HG03159 (cell line): Measurements from ENCODE around the gene RASSF3.
"Not testable (repeated sequence)": the region's sequence is repeated elsewhere in the genome, so short reads cannot be mapped to it uniquely, and the experiment has no call there.

Source experiments
- ATAC-seq: cut with Tn5 transposase; IDR thresholded peaks from one replicate; pipeline ENCODE4 v1.9.1; 2021; ENCODE audit warnings: mild to moderate bottlenecking, moderate library complexity; ENCODE audit not compliant: unreplicated experiment

The RASSF3 gene, protein sequence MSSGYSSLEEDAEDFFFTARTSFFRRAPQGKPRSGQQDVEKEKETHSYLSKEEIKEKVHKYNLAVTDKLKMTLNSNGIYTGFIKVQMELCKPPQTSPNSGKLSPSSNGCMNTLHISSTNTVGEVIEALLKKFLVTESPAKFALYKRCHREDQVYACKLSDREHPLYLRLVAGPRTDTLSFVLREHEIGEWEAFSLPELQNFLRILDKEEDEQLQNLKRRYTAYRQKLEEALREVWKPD

DNA sequence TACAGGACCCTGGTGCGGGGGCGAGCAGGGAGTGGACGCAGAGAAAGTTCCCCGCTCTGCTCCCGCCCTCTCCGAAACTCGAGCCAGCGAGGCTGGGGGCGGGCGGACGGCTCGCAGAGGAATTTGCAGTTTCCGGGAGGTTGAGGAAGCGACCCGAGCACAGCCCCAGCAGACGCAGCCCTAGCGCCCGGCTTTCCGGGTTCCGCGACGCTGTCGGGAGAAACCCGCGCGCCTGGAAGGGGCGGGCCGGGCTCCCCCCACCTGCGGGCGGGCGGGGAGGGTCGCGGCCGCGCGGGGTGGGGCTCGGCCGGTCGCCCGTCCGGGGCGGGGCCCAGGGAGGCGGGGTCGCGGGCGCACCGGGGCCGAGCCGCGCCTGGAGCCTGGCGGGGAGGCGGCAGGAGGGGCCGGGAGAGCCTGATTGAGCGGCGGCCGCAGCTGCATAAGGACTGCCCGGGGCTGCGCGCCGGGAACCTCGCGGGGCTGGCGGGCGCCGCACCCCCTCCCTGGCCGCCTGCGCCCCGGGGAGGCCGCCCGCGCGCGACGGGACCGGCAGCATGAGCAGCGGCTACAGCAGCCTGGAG is at the start of gene RASSF3:
Gene RASSF3, plus strand, starts transcription at position 417 of the 581 bp plus-strand sequence. Its CDS starts 138 bp downstream, at position 555.
- peak; percentile 44 for ATAC-seq

DNA sequence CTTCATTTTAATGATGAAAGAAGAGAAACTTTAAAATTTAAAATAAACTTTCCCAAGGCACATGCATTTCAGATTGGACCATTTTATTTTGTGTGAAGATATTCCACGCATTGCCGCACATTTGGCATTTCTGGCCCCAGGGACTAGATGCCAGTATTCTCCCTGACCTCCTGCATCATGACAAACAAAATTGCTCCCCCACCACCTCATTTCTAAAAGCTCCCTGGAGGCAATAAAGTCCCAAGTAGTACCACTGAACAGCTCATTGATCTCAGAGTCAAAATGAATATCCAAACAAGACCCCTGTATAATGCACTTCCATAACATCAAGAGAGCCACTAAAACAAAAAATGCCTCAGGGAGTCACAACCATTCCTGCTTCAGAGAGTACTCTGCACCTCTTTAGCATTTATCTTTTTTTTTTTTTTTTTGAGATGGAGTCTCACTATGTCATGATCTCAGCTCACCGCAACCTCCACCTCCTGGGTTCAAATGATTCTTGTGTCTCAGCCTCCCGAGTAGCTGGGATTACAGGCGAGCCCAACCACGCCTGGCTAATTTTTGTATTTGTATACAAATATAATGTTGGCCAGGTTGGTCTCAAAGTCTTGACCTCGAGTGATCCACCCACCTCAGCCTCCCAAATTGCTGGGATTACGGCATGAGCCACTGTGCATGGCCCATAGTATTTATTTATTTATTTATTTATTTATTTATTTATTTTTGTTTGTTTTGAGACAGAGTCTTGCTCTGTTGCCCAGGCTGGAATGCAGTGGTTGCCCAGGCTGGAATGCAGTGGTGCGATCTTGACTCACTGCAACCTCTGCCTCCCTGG is 48.8 kb upstream of the RASSF3 start:
- ATAC-seq: no peak

GRCh38 chr12:64566122-64566521 is 44.2 kb upstream of the RASSF3 start:
- ATAC-seq: no peak

DNA sequence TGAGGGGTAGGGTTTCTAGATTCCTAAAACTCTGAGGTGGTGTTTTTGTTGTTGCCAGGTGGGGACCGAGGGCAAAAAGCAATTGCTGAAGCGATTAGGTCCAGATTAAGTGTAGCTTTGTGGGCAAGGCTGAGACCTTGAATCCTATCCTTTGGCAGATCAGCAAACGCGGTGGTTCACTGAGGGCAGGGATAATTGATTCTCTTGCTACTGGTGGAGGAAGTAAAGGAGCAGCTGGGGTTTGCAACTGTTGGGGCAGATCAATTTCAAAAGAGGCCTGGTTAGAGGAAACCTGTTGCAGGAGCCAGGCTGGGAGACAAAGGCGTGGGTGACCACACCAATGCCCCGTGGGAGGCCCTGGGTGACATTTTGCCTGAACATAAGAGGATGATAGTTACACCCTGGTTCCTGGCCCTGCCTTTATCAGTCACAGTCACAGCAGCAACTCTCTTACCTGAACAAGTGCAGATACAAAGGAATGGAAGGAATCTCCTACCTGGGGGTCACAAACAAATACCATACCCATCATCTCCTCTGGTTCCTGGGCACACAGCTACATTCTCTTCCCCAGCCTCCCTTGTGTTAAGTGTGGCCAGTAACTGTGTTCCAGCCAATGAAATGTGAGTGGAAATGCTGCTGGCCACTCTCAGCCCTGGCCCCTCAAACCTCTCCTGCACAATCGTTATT is 43.3 kb upstream of the RASSF3 start:
- ATAC-seq: no peak

DNA sequence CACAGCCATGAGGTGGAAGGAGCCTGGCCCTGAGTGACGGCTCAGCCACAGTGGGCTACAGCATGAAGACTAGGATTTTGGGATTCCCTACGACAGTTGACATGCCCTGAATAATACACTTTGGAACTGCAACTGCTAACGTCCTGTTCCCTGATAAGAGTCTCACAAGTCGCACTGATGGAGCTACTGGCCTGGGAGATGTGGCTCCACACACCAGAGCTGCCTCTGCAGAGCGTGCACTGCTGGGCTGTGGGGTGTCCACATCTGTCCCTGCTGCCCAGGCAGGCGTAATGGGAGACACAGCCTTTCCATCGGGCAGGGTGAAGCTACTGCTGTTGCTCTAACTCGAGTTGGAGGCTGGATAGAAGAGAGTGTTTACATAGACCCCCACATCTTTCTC is 42.7 kb upstream of the RASSF3 start:
- ATAC-seq: no peak

DNA sequence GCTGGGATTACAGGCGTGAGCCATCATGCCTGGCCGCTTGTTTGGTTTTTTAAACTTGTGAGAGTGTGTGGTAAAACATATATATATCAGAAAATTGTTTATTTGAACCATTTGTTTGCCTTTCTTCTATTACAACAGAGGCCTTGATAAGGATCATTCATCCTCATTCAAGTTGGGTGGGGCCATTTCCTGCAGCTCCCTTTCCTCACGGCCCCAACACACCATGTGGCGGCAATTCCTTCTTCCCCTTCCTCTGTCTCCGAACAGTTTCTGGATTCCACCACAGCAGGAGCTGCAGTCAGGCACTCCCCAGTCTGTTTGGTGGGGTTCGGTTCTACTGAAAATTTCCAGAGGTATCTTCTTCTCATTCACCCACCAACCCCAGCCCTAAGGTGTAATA is 42.0 kb upstream of the RASSF3 start:
- no peak for ATAC-seq

GRCh38 chr12:64569923-64570691 is 40.2 kb upstream of the RASSF3 start:
- no peak for ATAC-seq

GRCh38 chr12:64571411-64571810 is 38.9 kb upstream of the RASSF3 start:
- ATAC-seq: no peak

DNA sequence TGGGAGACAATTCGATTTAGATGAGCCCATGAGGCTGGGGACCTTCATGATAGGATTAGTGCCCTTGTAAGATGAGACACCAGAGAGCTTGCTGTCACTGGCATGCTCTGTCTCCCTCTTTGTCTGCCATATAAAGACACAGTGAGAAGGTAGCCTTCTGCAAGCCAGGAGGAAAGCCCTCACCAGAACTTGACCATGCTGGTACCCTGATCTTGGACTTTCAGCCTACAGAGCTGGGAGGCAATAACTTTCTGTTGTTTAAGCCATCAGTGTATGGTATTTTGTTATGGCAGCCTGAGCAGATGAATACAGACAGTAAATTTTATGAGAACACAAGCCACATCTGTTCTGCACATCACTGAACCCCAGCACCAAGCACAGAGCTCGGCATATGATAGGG is 38.1 kb upstream of the RASSF3 start:
- ATAC-seq: no peak

GRCh38 chr12:64574837-64575236 is 35.5 kb upstream of the RASSF3 start:
- no peak for ATAC-seq

DNA sequence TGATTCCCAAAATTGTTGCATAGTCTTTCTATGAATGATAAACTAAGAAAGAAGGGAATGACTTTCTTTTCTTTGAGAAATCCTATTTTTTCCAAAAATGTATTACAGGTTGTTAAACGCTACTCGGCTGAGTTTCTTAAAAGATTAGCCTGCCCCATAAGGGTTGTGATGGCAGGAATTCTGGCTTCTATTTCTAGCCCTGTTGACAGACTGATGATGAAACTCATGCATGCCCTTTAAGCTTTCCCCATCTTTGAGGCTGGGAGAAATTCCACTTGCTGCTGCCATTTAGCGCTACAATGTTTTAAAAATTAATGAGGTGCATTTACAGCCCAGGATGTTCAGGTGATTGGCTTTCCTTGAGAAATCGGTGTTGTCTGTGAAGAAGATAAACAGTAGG is 33.2 kb upstream of the RASSF3 start:
- no peak for ATAC-seq

DNA sequence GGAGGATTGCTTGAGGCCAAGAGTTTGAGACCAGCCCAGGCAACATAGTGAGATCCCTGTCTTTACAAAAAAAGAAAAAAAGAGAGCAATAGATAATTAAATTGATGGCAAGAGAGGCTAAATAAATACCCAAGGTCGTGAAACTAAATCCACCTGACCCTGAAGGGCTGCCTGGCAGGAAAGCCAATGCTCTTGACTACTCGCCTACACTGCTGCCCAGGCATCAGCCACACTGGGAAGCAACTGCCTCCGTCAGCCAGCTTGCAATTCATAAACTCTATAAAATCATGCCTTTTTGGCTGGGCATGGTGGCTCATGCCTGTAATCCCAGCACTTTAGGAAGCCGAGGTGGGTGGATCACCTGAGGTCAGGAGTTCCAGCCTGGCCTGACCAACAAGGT is 31.7 kb upstream of the RASSF3 start:
- no peak for ATAC-seq

DNA sequence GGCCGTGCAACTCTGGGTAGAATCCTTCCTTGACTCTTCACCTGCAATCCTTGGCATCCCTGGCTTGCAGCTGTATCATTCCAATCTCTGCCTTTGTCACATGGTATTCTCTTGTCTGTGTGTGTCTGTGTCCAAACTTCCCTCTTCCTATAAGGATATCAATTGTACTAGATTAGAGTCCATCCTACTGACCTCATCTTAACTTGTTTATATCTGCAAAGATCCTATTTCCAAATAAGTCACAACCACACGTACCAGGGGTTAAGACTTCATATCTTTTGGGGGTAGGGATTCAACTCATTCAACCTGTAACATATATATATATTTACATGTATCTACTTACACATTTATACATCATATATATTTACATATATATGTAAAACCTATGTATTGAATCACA is 29.6 kb upstream of the RASSF3 start:
- ATAC-seq: no peak

- ATAC-seq: no peak
Measured at GRCh38 chr12:64582114-64582513, 28.2 kb upstream of the RASSF3 start.

- ATAC-seq: no peak
Measured at GRCh38 chr12:64582862-64583261, 27.4 kb upstream of the RASSF3 start.

GRCh38 chr12:64583395-64583770 is 26.9 kb upstream of the RASSF3 start:
- not testable (repeated sequence) for ATAC-seq

GRCh38 chr12:64583771-64584421 is 26.4 kb upstream of the RASSF3 start:
- ATAC-seq: no peak

- ATAC-seq: no peak
Measured at GRCh38 chr12:64585104-64585503, 25.2 kb upstream of the RASSF3 start.

- ATAC-seq: no peak
Measured at GRCh38 chr12:64587447-64587846, 22.8 kb upstream of the RASSF3 start.

- no peak for ATAC-seq
Measured at GRCh38 chr12:64590183-64590582, 20.1 kb upstream of the RASSF3 start.
